ENCODE measurements around the gene EPB41L1.

The EPB41L1 gene

DNA sequence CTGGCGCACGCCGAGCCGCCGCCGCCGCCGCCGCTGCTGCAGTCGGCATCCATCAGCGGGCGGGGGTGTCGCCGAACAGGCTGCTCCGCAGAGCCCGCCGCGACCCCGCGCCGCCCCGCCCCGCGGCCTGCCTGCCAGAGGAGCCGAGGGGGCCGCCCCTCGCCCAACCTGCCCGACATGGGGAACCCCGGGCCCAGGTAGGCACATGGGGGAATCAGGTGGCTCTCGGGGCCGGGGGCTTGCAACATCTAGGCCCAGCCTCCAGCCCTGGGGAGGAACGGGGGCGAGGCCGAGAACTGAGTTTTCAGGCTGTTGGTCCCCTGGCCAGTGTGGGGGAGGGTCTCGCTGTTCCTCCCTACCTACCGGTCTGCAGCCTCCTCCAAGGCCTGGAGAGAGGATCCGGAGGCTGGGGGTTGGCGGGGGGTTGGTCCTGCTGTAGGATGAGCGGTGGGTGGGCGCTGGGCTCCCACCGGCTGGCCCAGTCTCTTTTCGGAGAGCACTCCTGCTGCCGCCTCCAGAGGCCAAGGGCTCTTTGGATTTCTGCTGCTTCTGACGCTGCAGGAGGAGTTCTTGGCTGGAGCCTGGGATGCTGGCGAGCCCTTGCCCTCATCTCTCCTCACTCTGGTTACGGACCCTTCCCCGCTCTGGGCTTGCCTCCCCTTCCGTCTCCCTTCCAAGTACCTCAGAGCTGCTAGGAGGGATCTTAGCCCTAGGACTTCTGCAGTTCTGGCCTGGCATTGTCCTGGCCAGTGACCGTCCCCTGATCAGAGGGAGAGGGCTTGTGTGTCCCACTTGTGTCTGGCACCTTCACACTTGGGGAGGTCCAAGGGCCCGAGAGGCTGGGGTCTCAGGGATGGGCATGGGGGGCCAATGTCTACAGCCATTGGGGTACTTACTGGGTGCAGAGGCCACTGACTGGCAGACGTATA lies at the start of gene EPB41L1:
Gene EPB41L1, plus strand, starts transcription at position 41 of the 929 bp plus-strand sequence. CDS start 19,038 bp downstream, outside the sequence.
- intact Hi-C loops (cut with DNase I; ENCODE audit: low total_unique reads) = loop anchor here (2.0 kb wide), 1 partner anchor 46 kb away; no protein-coding TSS in a partner anchor
- DNase-seq = peak; percentile 38 to 76
- no peaks in the 10 kb centered on the region for H3K36me3 ChIP-seq
- peaks cover 0 to 40% (median 34%) of the 10 kb centered on the region in 4 donors for H3K4me1 ChIP-seq
- H3K27me3 ChIP-seq = no peaks in the 10 kb centered on the region
- no peaks in the 10 kb centered on the region for H3K9me3 ChIP-seq
- peak within 1 kb of the TSS; percentile 77 to 82 for H3K27ac ChIP-seq
- peak within 1 kb of the TSS; percentile 69 to 76 for H3K4me3 ChIP-seq
- TF ChIP-seq, protein P1, sequence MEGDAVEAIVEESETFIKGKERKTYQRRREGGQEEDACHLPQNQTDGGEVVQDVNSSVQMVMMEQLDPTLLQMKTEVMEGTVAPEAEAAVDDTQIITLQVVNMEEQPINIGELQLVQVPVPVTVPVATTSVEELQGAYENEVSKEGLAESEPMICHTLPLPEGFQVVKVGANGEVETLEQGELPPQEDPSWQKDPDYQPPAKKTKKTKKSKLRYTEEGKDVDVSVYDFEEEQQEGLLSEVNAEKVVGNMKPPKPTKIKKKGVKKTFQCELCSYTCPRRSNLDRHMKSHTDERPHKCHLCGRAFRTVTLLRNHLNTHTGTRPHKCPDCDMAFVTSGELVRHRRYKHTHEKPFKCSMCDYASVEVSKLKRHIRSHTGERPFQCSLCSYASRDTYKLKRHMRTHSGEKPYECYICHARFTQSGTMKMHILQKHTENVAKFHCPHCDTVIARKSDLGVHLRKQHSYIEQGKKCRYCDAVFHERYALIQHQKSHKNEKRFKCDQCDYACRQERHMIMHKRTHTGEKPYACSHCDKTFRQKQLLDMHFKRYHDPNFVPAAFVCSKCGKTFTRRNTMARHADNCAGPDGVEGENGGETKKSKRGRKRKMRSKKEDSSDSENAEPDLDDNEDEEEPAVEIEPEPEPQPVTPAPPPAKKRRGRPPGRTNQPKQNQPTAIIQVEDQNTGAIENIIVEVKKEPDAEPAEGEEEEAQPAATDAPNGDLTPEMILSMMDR (IDR thresholded peaks at IDR 0.05) = peak in 1 of 2 experiments; percentile 7

DNA sequence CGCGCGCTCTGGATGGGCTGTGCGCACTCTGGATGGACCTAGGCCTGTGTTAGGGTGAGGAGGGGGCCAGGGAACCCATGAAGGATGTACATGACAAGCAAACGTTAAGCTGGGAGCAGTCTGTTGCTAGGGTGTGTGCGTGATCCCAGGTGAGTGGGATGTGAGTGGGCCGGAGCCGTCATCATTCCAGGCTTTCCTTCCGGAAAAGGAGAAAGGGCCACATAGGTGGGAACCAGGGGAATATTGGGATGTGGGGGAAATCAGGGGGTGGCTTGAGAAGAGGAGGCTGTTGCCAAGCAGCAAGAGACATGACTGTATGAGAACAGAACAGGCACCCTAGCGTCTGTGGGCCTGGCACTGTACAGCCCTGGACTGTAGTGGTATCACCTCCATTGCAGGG lies 49.7 kb upstream of the EPB41L1 start:
- TF ChIP-seq, protein P1 (IDR thresholded peaks at IDR 0.05) = no peak
- H3K9me3 ChIP-seq = no peaks in the 10 kb centered on the region
- no peaks in the 10 kb centered on the region for H3K27me3 ChIP-seq
- DNase-seq = no peak
- no peaks in the 10 kb centered on the region for H3K36me3 ChIP-seq
- intact Hi-C loops (cut with DNase I; ENCODE audit: low total_unique reads) = no loop called here
- peaks cover 0 to 21% (median 10%) of the 10 kb centered on the region in 4 donors for H3K4me1 ChIP-seq
- H3K4me3 ChIP-seq = no peak overlapping the region
- no peak overlapping the region for H3K27ac ChIP-seq

DNA sequence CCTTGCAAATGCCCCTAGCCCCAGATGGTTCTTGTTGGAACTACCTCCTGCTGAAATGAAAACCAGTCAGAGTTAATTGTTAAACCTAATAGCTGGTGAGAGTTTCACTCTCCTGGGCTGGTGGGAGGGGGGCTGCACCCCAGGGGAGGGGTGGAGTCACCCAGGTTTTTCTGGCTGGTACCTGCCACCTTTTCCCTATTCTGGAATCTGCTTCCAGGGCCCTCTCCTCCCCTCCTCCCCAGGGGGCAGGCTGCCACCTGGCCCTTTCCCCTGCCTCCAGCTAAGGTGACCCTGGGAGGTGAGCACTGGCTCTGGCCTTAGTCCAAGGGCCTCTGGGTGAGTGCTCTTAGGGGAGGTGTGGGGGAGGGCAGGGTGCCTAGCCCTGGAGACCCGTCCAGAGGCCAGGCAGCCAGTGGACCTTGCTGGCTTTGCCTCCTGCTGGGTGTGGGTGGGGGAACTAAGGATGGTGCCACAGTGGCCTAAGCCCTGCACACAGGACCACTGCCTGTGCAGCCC lies 48.8 kb upstream of the EPB41L1 start:
- Histone ChIP-seq H3K36me3 (no peaks in the 10 kb centered on the region), H3K4me1 (peaks cover 0 to 21% (median 10%) of the 10 kb centered on the region in 4 donors), H3K27me3 (no peaks in the 10 kb centered on the region), H3K27ac (no peak overlapping the region), H3K9me3 (no peaks in the 10 kb centered on the region), H3K4me3 (no peak overlapping the region)
- intact Hi-C loops (cut with DNase I; ENCODE audit: low total_unique reads) = no loop called here
- TF ChIP-seq, protein P1 (IDR thresholded peaks at IDR 0.05) = no peak
- DNase-seq = no peak

DNA sequence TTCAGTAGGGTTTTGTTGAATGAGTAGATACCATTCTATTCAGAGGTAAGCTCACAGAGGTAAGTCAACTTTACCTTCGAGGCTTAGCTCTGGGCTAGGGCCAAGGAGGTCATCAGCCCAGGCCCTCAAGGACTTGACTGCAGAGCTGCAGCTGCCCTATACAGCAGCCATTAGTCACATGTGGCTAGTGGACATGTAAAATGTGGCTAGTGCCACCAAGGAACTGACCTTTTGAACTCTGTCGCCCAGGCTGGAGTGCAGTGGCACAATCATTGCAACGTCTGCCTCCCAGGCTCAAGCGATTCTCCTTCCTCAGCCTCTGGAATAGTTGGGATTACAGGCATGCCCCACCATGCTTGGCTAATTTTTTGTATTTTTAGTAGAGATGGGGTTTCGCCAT lies 47.9 kb upstream of the EPB41L1 start:
- Histone ChIP-seq H3K4me3 (no peak overlapping the region), H3K36me3 (no peaks in the 10 kb centered on the region), H3K27ac (no peak overlapping the region), H3K4me1 (peaks cover 0 to 21% (median 8%) of the 10 kb centered on the region in 4 donors), H3K27me3 (no peaks in the 10 kb centered on the region), H3K9me3 (no peaks in the 10 kb centered on the region)
- intact Hi-C loops (cut with DNase I; ENCODE audit: low total_unique reads) = no loop called here
- DNase-seq = no peak
- TF ChIP-seq, protein P1 (IDR thresholded peaks at IDR 0.05) = no peak

DNA sequence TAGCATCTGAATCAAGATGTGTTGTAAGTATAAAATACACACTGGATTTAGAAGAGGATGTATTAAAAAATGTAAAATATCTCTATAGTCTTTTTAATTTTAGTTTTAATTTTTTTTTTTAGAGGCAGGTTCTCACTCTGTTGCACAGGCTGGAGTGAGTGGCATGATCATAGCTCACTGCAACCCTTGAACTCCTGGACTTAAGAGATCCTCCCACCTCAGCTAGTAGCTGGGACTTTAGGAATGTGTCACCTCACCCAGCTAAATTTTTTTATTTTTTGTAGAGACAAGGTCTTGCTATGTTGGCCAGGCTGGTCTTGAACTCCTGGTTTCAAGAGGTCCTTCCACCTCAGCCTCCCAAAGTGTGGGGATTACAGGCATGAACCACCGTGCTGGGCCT lies 46.7 kb upstream of the EPB41L1 start:
- H3K27me3 ChIP-seq = no peaks in the 10 kb centered on the region
- H3K9me3 ChIP-seq = no peaks in the 10 kb centered on the region
- no peak overlapping the region for H3K4me3 ChIP-seq
- intact Hi-C loops (cut with DNase I; ENCODE audit: low total_unique reads) = no loop called here
- H3K4me1 ChIP-seq = peaks cover 0 to 17% (median 4%) of the 10 kb centered on the region in 4 donors
- DNase-seq = no peak
- H3K27ac ChIP-seq = no peak overlapping the region
- H3K36me3 ChIP-seq = no peaks in the 10 kb centered on the region
- TF ChIP-seq, protein P1 (IDR thresholded peaks at IDR 0.05) = no peak
